ENCODE measurements around the gene CPM.

DNA sequence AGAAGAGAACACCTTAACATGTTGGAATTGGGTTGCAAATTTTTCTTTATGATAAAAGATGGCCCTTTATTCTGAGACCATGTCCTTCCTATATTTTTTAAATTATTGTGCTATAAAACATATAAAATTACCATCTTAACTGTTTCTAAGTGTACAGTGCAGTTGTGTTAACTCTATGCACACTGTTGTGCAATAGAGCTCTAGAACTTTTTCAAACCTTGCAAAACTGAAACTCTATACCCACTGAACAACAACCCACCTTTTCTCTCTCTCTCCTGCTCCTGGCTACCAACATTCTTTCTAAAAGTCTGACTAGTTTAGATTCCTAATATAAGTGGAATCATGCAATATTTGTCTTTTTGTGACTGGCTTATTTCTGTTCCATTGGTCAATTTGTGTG, 7.8 kb upstream of the CPM start:
- TF ChIP-seq, protein P1, sequence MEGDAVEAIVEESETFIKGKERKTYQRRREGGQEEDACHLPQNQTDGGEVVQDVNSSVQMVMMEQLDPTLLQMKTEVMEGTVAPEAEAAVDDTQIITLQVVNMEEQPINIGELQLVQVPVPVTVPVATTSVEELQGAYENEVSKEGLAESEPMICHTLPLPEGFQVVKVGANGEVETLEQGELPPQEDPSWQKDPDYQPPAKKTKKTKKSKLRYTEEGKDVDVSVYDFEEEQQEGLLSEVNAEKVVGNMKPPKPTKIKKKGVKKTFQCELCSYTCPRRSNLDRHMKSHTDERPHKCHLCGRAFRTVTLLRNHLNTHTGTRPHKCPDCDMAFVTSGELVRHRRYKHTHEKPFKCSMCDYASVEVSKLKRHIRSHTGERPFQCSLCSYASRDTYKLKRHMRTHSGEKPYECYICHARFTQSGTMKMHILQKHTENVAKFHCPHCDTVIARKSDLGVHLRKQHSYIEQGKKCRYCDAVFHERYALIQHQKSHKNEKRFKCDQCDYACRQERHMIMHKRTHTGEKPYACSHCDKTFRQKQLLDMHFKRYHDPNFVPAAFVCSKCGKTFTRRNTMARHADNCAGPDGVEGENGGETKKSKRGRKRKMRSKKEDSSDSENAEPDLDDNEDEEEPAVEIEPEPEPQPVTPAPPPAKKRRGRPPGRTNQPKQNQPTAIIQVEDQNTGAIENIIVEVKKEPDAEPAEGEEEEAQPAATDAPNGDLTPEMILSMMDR (IDR thresholded peaks at IDR 0.05), result no peak
- TF ChIP-seq POLR2AphosphoS5 (IDR thresholded peaks at IDR 0.05), result no peak
- no peak for TF ChIP-seq POLR2A (IDR thresholded peaks at IDR 0.05)
- TF ChIP-seq EP300 (IDR thresholded peaks at IDR 0.05), result no peak
